Right lobe of liver (tissue), 6 donors: ENCODE data around the gene ZFYVE9. TPM values are rescaled to one million over a fixed set of nuclear protein-coding genes. Genes with fewer than 3 reads are reported as not detected.

Experiments used
- ATAC-seq, 4 donors: fragments of 200-7000 bp; cut with Tn5 transposase; one replicate each; pipeline ENCODE4 v1.9.1; 2020; ENCODE audit warnings: mild to moderate bottlenecking in 4 of 4, moderate library complexity in 4 of 4
- DNase-seq, 3 donors: peaks; one replicate each; pipeline ENCODE4 v3.0.0-alpha.2; 2020
- H3K27ac ChIP-seq, 3 donors: fragments of 200-600 bp; one replicate each; pipeline ENCODE4 v1.8.0; 2022
- H3K27me3 ChIP-seq, 2 donors: fragments of 200-600 bp; one replicate each; pipeline ENCODE4 v1.8.0; 2022
- H3K36me3 ChIP-seq, 4 donors: fragments of 200-600 bp; sonication (generic) in 1 of 4; one replicate each; pipeline versions ENCODE4 v1.5.1 to v1.8.0; 2017 to 2022; ENCODE audit warnings: control low read depth in 1 of 4
- H3K4me1 ChIP-seq, 4 donors: fragments of 200-600 bp; sonication (generic) in 1 of 4; one replicate each; pipeline versions ENCODE4 v1.5.1 to v1.8.0; 2017 to 2022; ENCODE audit warnings: control low read depth in 1 of 4
- H3K4me3 ChIP-seq, 3 donors: fragments of 200-600 bp; one replicate each; pipeline ENCODE4 v1.8.0; 2022
- H3K9me3 ChIP-seq, 4 donors: fragments of 200-600 bp; sonication (generic) in 1 of 4; one replicate each; pipeline versions ENCODE4 v1.5.1 to v1.8.0; 2017 to 2022; ENCODE audit warnings: control low read depth in 1 of 4
- CTCF ChIP-seq, 4 donors: fragments of 200-600 bp in 3 of 4; fragments of 450-650 bp in 1 of 4; IDR thresholded peaks; one replicate each; pipeline versions ENCODE4 v1.5.1 to v1.8.0; 2016 to 2022; ENCODE audit warnings: antibody characterized with exemption in 4 of 4, mild to moderate bottlenecking in 2 of 4
- POLR2A ChIP-seq: fragments of 450-650 bp; IDR thresholded peaks from one replicate; pipeline ENCODE4 v1.6.1; 2017; ENCODE audit warnings: antibody characterized with exemption, mild to moderate bottlenecking
- WGBS: methylation state at CpG from one replicate; pipeline ENCODE4 v1.1.6; 2018; ENCODE audit warnings: low coverage, low lambda C conversion rate; ENCODE audit not compliant: insufficient coverage; ENCODE audit errors: missing lambda C conversion rate; 5-methylcytosine and 5-hydroxymethylcytosine counted together
- intact Hi-C, 2 donors: fragments of 100-400 bp; cut with DNase I; formaldehyde crosslinking; loops; one replicate each; pipeline versions ENCODE4 v1.11.2 to v1.14.1; 2022
- total RNA-seq, 6 experiments: library from RNA; depleted of rRNA in 2 of 6; stranded (reverse); fragments of >200 nt in 2 of 6; fragmentation: NEBNext Ultra II Directional in 3 of 6; extraction: Animal tissue kit (Norgen Biotek cat#: 25700) in 3 of 6; gene quantifications; one replicate each; pipeline versions ENCODE4 v1.1.0 to v1.2.4, GENCODE V29; 2016 to 2023
- donor health status: DM: no; HTN: yes; CAD: no.
- donor health status: DM: no; HTN: no; CAD: no.
- donor health status: DM: no; HTN: no; CAD: no.
- donor health status: DM: no; HTN: yes; CAD: no.
- donor health status: DM: no; HTN: yes; CAD: no.

Gene ZFYVE9
- total RNA-seq, 6 experiments from 2014 or later, result 9.6 to 15.6 (median 12.3) TPM

GRCh38 chr1:52359676-52360594, 218.0 kb downstream of the ZFYVE9 start:
- Histone ChIP-seq H3K27ac (no peak overlapping the region), H3K4me1 (peaks cover 0 to 3% (median 1%) of the 10 kb centered on the region in 4 donors), H3K9me3 (no peaks in the 10 kb centered on the region), H3K36me3 (peaks cover 0 to 78% (median 52%) of the 10 kb centered on the region in 4 donors), H3K27me3 (no peaks in the 10 kb centered on the region), H3K4me3 (no peak overlapping the region)
- ATAC-seq (no peak), DNase-seq (no peak)
- WGBS, result 88% methylated on average over 5 of the region's 24 CpGs
- TF ChIP-seq POLR2A, result no peak
- TF ChIP-seq CTCF (IDR thresholded peaks at IDR 0.05), result no peak
- intact Hi-C loops, result no loop called here

GRCh38 chr1:52360595-52360968, 218.7 kb downstream of the ZFYVE9 start:
- Histone ChIP-seq H3K4me1 (peaks cover 0 to 6% (median 2%) of the 10 kb centered on the region in 4 donors), H3K4me3 (no peak overlapping the region), H3K27me3 (no peaks in the 10 kb centered on the region), H3K27ac (no peak overlapping the region), H3K9me3 (no peaks in the 10 kb centered on the region), H3K36me3 (peaks cover 0 to 71% (median 49%) of the 10 kb centered on the region in 4 donors)
- ATAC-seq, result no peak
- WGBS, result no CpG with 5 or more reads among the region's 7 CpGs
- intact Hi-C loops, result no loop called here
- DNase-seq, result no peak
- TF ChIP-seq CTCF (IDR thresholded peaks at IDR 0.05), result no peak
- TF ChIP-seq POLR2A, result no peak

GRCh38 chr1:52364235-52364839, 222.4 kb downstream of the ZFYVE9 start:
- no peak for ATAC-seq
- no peak for TF ChIP-seq POLR2A
- TF ChIP-seq CTCF (IDR thresholded peaks at IDR 0.05), result no peak
- WGBS, result 59% methylated on average over 3 of the region's 5 CpGs

GRCh38 chr1:52365071-52365745, 223.3 kb downstream of the ZFYVE9 start:
- Histone ChIP-seq H3K27ac (peak overlapping the region; percentile 60 to 93 (median 88)), H3K4me1 (peaks cover 0 to 6% (median 2%) of the 10 kb centered on the region in 4 donors), H3K4me3 (peak overlapping the region; percentile 79 to 99 (median 91)), H3K27me3 (no peaks in the 10 kb centered on the region), H3K9me3 (no peaks in the 10 kb centered on the region), H3K36me3 (peaks cover 0 to 33% (median 13%) of the 10 kb centered on the region in 4 donors)
- TF ChIP-seq POLR2A (no peak), CTCF (IDR thresholded peaks at IDR 0.05) (no peak)
- 11% methylated on average over 18 of the region's 22 CpGs for WGBS
- DNase-seq, result peak in 1 of 3 donors; percentile 44
- intact Hi-C loops, result no loop called here
- ATAC-seq, result peak in 1 of 4 donors; percentile 5

More at GRCh38 chr1:52364235-52364839, 222.4 kb downstream of the ZFYVE9 start:
- Histone ChIP-seq H3K27ac (no peak overlapping the region), H3K27me3 (no peaks in the 10 kb centered on the region), H3K9me3 (no peaks in the 10 kb centered on the region), H3K4me3 (no peak overlapping the region), H3K4me1 (peaks cover 0 to 6% (median 2%) of the 10 kb centered on the region in 4 donors), H3K36me3 (peaks cover 0 to 40% (median 17%) of the 10 kb centered on the region in 4 donors)
- intact Hi-C loops, result no loop called here
- no peak for DNase-seq
